A673 (cell line): ENCODE data around the gene RGS6.

Experiments
- CTCF ChIP-seq: fragments of 300-800, 200-600 bp; sonication (generic); conservative IDR thresholded peaks from 2 replicates; pipeline ENCODE4 v1.5.1; 2017; ENCODE audit warnings: low read depth, mild to moderate bottlenecking, antibody characterized with exemption, low read length, moderate library complexity, mixed read lengths
- EZH2 ChIP-seq: fragments of 200-600 bp; sonication (generic); IDR thresholded peaks from 2 replicates; pipeline ENCODE4 v1.6.1; 2017; ENCODE audit warnings: borderline replicate concordance, low read depth, mild to moderate bottlenecking, mixed read lengths, antibody characterized with exemption, low read length; ENCODE audit not compliant: poor library complexity, severe bottlenecking

- no peak for TF ChIP-seq EZH2
- TF ChIP-seq CTCF, result no peak
These were observed 593.1 kb downstream of the RGS6 start for GRCh38 chr14:72525087-72525915.
